GM12891 (cell line): ENCODE measurements around the gene SEMA5A.

Experiments used
- PAX5 ChIP-seq: IDR thresholded peaks from 2 replicates; pipeline ENCODE4 v1.6.1; 2011; ENCODE audit warnings: low read length, moderate library complexity, mild to moderate bottlenecking; ENCODE audit not compliant: insufficient read depth, severe bottlenecking
- POLR2A ChIP-seq: IDR thresholded peaks from 2 replicates; pipeline ENCODE4 v1.6.1; 2011; ENCODE audit warnings: low read depth, low read length, control low read depth
- POLR2AphosphoS5 ChIP-seq: IDR thresholded peaks from 2 replicates; pipeline ENCODE4 v1.6.1; 2011; ENCODE audit warnings: low read depth, low read length, control low read depth
- POU2F2 ChIP-seq: IDR thresholded peaks from 2 replicates; pipeline ENCODE4 v1.6.1; 2011; ENCODE audit warnings: low read depth, mild to moderate bottlenecking, control low read depth, low read length, moderate library complexity
- SPI1 ChIP-seq: IDR thresholded peaks from 2 replicates; pipeline ENCODE4 v1.6.1; 2011; ENCODE audit warnings: low read depth, low read length, control low read depth
- TAF1 ChIP-seq: IDR thresholded peaks from 2 replicates; pipeline ENCODE4 v1.6.1; 2011; ENCODE audit warnings: low read depth, low read length, control low read depth

- no peak for TF ChIP-seq POLR2A
- TF ChIP-seq POLR2AphosphoS5, result no peak
- TF ChIP-seq SPI1, result no peak
- TF ChIP-seq TAF1, result no peak
- no peak for TF ChIP-seq PAX5
- TF ChIP-seq POU2F2, result no peak
Measured at GRCh38 chr5:9430306-9430705, 115.6 kb downstream of the SEMA5A start.
